GM23248 (cell line): ENCODE data around the gene GNA14. TPM values are rescaled to one million over a fixed set of nuclear protein-coding genes. Genes with fewer than 3 reads are reported as not detected.
"Not testable (repeated sequence)": the region's sequence is repeated elsewhere in the genome, so short reads cannot be mapped to it uniquely, and the experiment has no call there.

Experiments used
- DNase-seq: peaks from one replicate; pipeline ENCODE4 v3.0.0-alpha.2; 2015
- H2AFZ ChIP-seq: fragments of 200-600 bp; sonication (generic); 2 replicates; pipeline ENCODE4 v1.6.1; 2016; ENCODE audit warnings: antibody characterized with exemption
- H3F3A ChIP-seq: fragments of 200-600 bp; sonication (generic); 2 replicates; pipeline ENCODE4 v1.6.1; 2016; ENCODE audit warnings: mild to moderate bottlenecking, antibody characterized with exemption, mixed run types; ENCODE audit not compliant: insufficient read depth
- H3K27ac ChIP-seq: fragments of 200-600 bp; sonication (generic); 2 replicates; pipeline ENCODE4 v1.5.1; 2016; ENCODE audit warnings: mild to moderate bottlenecking
- H3K27me3 ChIP-seq: fragments of 200-600 bp; sonication (generic); replicated peaks from 2 replicates; pipeline ENCODE4 v1.6.1; 2016; ENCODE audit warnings: mild to moderate bottlenecking; ENCODE audit not compliant: insufficient read depth
- H3K36me3 ChIP-seq: fragments of 200-600 bp; sonication (generic); 2 replicates; pipeline ENCODE4 v1.6.1; 2016; ENCODE audit warnings: low read depth, mild to moderate bottlenecking
- H3K4me1 ChIP-seq: fragments of 200-600 bp; sonication (generic); 2 replicates; pipeline ENCODE4 v1.6.1; 2016; ENCODE audit warnings: mild to moderate bottlenecking; ENCODE audit not compliant: insufficient read depth
- H3K4me2 ChIP-seq: fragments of 200-600 bp; sonication (generic); one replicate; pipeline ENCODE4 v1.6.1; 2016; ENCODE audit warnings: mild to moderate bottlenecking; ENCODE audit not compliant: unreplicated experiment
- H3K4me3 ChIP-seq: fragments of 200-600 bp; sonication (generic); 2 replicates; pipeline ENCODE4 v1.5.1; 2016; ENCODE audit warnings: mild to moderate bottlenecking
- H3K79me2 ChIP-seq: fragments of 200-600 bp; sonication (generic); 2 replicates; pipeline ENCODE4 v1.6.1; 2016; ENCODE audit warnings: mild to moderate bottlenecking; ENCODE audit not compliant: insufficient read depth
- H3K9ac ChIP-seq: fragments of 200-600 bp; sonication (generic); 2 replicates; pipeline ENCODE4 v1.6.1; 2016; ENCODE audit warnings: mild to moderate bottlenecking
- H3K9me2 ChIP-seq: fragments of 200-600 bp; sonication (generic); 2 replicates; pipeline ENCODE4 v1.6.1; 2016; ENCODE audit warnings: mixed run types, mild to moderate bottlenecking, moderate library complexity; ENCODE audit not compliant: insufficient read depth
- H3K9me3 ChIP-seq: fragments of 200-600 bp; sonication (generic); one replicate; pipeline ENCODE4 v1.6.1; 2017; ENCODE audit warnings: low read depth
- H4K20me1 ChIP-seq: fragments of 200-600 bp; sonication (generic); 2 replicates; pipeline ENCODE4 v1.6.0; 2016; ENCODE audit not compliant: insufficient read depth
- EZH2 ChIP-seq: fragments of 200-600 bp; sonication (generic); IDR thresholded peaks from 2 replicates; pipeline ENCODE4 v1.6.1; 2018; ENCODE audit warnings: antibody characterized with exemption, mild to moderate bottlenecking; ENCODE audit not compliant: insufficient read depth, poor library complexity, severe bottlenecking
- EZH2phosphoT487 ChIP-seq: fragments of 200-600 bp; sonication (generic); IDR thresholded peaks from 2 replicates; pipeline ENCODE4 v1.6.1; 2018; ENCODE audit warnings: antibody characterized with exemption, moderate library complexity, mild to moderate bottlenecking, low read depth; ENCODE audit not compliant: insufficient read depth
- WGBS, 2 experiments: methylation state at CpG; one replicate each; pipeline ENCODE4 v1.1.6; 2015 to 2017; ENCODE audit warnings: low lambda C conversion rate in 2 of 2, low coverage in 1 of 2; ENCODE audit errors: missing lambda C conversion rate in 2 of 2; 5-methylcytosine and 5-hydroxymethylcytosine counted together
- in situ Hi-C: fragments of 300-500 bp; cut with MboI; formaldehyde crosslinking; loops from 2 replicates; pipeline ENCODE4 v1.15.0; 2020
- polyA plus RNA-seq: library from polyadenylated mRNA; unstranded; fragments of >200 nt; fragmentation: Nextera tagmentation; extraction: Ambion mirVana; gene quantifications from 2 replicates; pipeline ENCODE4 v1.2.1, GENCODE V29; 2016
- total RNA-seq: library from RNA; depleted of rRNA; stranded (reverse); fragments of >200 nt; shearing (Covaris generic); gene quantifications from 2 replicates; pipeline ENCODE4 v1.2.3, GENCODE V29; 2014

Gene GNA14
- total and polyA plus RNA-seq, 2 experiments from 2014 or later: 0.11 to 0.24 TPM

- H3F3A ChIP-seq: peaks cover 17% of the 10 kb centered on the region; the same call in 1 of the 2 replicates
- WGBS, 2 experiments: 94 to 96% methylated on average over 10 of the region's 10 CpGs
- H4K20me1 ChIP-seq: no peaks in the 10 kb centered on the region
- peak; percentile 53 for DNase-seq
- in situ Hi-C loops: no loop called here
- no peaks in the 10 kb centered on the region for H3K27me3 ChIP-seq
- TF ChIP-seq EZH2phosphoT487: no peak
- no peak for TF ChIP-seq EZH2
- H3K4me2 ChIP-seq: no peak overlapping the region
- no peaks in the 10 kb centered on the region for H3K9me2 ChIP-seq
- no peak overlapping the region for H3K9ac ChIP-seq
- H3K9me3 ChIP-seq: no peaks in the 10 kb centered on the region
- H3K79me2 ChIP-seq: no peaks in the 10 kb centered on the region
- H3K27ac ChIP-seq: no peak overlapping the region
- no peaks in the 10 kb centered on the region for H3K36me3 ChIP-seq
- H2AFZ ChIP-seq: no peak overlapping the region
- H3K4me1 ChIP-seq: peaks cover 10% of the 10 kb centered on the region
- H3K4me3 ChIP-seq: no peak overlapping the region
Observed at GRCh38 chr9:77421506-77422265, 226.4 kb downstream of the GNA14 start.

GRCh38 chr9:77420641-77421040 lies 227.5 kb downstream of the GNA14 start:
- Histone ChIP-seq H3K4me3 (no peak overlapping the region), H3K9me3 (no peaks in the 10 kb centered on the region), H3K4me1 (peaks cover 11% of the 10 kb centered on the region), H3K79me2 (no peaks in the 10 kb centered on the region), H2AFZ (no peak overlapping the region), H3K9me2 (no peaks in the 10 kb centered on the region), H3K36me3 (no peaks in the 10 kb centered on the region), H3K27me3 (no peaks in the 10 kb centered on the region), H4K20me1 (no peaks in the 10 kb centered on the region), H3K9ac (no peak overlapping the region), H3F3A (peaks cover 19% of the 10 kb centered on the region; the same call in 1 of the 2 replicates), H3K27ac (no peak overlapping the region), H3K4me2 (no peak overlapping the region)
- TF ChIP-seq EZH2: no peak
- TF ChIP-seq EZH2phosphoT487: no peak
- in situ Hi-C loops: no loop called here
- WGBS, 2 experiments: 51 to 57% methylated on average over 2 of the region's 2 CpGs
- no peak for DNase-seq

GRCh38 chr9:77418226-77418625 lies 229.9 kb downstream of the GNA14 start:
- H3F3A ChIP-seq: peaks cover 19% of the 10 kb centered on the region; the same call in 1 of the 2 replicates
- in situ Hi-C loops: no loop called here
- H4K20me1 ChIP-seq: no peaks in the 10 kb centered on the region
- H3K79me2 ChIP-seq: no peaks in the 10 kb centered on the region
- H3K27ac ChIP-seq: peak overlapping the region; percentile 70
- H3K9ac ChIP-seq: peak overlapping the region; percentile 57; the same call in 1 of the 2 replicates
- H3K4me1 ChIP-seq: peaks cover 11% of the 10 kb centered on the region
- no peak overlapping the region for H3K4me2 ChIP-seq
- H3K27me3 ChIP-seq: no peaks in the 10 kb centered on the region
- H3K9me3 ChIP-seq: no peaks in the 10 kb centered on the region
- TF ChIP-seq EZH2 (no peak), EZH2phosphoT487 (no peak)
- H2AFZ ChIP-seq: peak overlapping the region; percentile 45; the same call in 1 of the 2 replicates
- DNase-seq: no peak
- no peak overlapping the region for H3K4me3 ChIP-seq
- H3K9me2 ChIP-seq: no peaks in the 10 kb centered on the region
- no peaks in the 10 kb centered on the region for H3K36me3 ChIP-seq

GRCh38 chr9:77417566-77417965 lies 230.6 kb downstream of the GNA14 start:
- H3K9ac ChIP-seq: peak overlapping the region; percentile 57
- peak overlapping the region; percentile 45 for H2AFZ ChIP-seq
- H3K4me2 ChIP-seq: peak overlapping the region; percentile 18
- H3K4me1 ChIP-seq: peaks cover 11% of the 10 kb centered on the region
- 13 to 16% methylated on average over 5 of the region's 5 CpGs for WGBS, 2 experiments
- H4K20me1 ChIP-seq: no peaks in the 10 kb centered on the region
- no peaks in the 10 kb centered on the region for H3K9me3 ChIP-seq
- no peaks in the 10 kb centered on the region for H3K36me3 ChIP-seq
- peaks cover 19% of the 10 kb centered on the region; the same call in 1 of the 2 replicates for H3F3A ChIP-seq
- DNase-seq: peak; percentile 78
- H3K4me3 ChIP-seq: no peak overlapping the region
- no peaks in the 10 kb centered on the region for H3K27me3 ChIP-seq
- H3K9me2 ChIP-seq: no peaks in the 10 kb centered on the region
- peak overlapping the region; percentile 70 for H3K27ac ChIP-seq
- no peak for TF ChIP-seq EZH2
- no peak for TF ChIP-seq EZH2phosphoT487
- in situ Hi-C loops: no loop called here
- H3K79me2 ChIP-seq: no peaks in the 10 kb centered on the region

- DNase-seq, H3K9me3 ChIP-seq, H3K9ac ChIP-seq, H3K9me2 ChIP-seq, H4K20me1 ChIP-seq, H3F3A ChIP-seq, H3K27ac ChIP-seq, H3K27me3 ChIP-seq, H3K4me3 ChIP-seq, in situ Hi-C loops, H3K79me2 ChIP-seq, H3K36me3 ChIP-seq, H3K4me2 ChIP-seq, H2AFZ ChIP-seq, H3K4me1 ChIP-seq: not testable (repeated sequence)
- 89 to 97% methylated on average over 9 of the region's 9 CpGs for WGBS, 2 experiments
Observed at GRCh38 chr9:77408521-77408920, 239.6 kb downstream of the GNA14 start.
